ENCODE results near the gene STT3A. TPM values are rescaled to one million over a fixed set of nuclear protein-coding genes. Genes with fewer than 3 reads are reported as not detected.

STT3A gene
- total and polyA plus RNA-seq, 10 of the 15 experiments (the other 5 are each of a cell fraction or from before 2014, with no cell fraction given) = 74.4 to 202 (median 118) TPM

- TF ChIP-seq POLR2A (IDR thresholded peaks at IDR 0.05; ENCODE audit: low read depth, low read length) (no peak), HDAC6 (IDR thresholded peaks at IDR 0.05; ENCODE audit: unreplicated experiment) (no peak)
Observed at GRCh38 chr11:125609545-125609944, 16.9 kb downstream of the STT3A start (continued).

DNA sequence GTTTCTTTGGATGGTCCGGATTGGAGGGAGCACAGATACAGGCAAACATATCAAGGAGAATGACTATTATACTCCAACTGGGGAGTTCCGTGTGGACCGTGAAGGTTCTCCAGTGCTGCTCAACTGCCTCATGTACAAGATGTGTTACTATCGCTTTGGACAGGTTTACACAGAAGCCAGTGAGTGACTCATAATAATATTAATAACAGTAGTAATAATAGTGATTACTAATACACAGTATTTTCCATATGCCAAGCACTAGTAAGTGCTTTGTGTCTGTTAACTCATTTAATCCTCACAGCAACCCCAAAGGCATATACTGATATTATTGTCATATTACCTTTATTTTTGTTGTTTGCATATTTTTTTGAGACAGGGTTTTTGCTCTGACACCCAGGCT is 25.7 kb downstream of the STT3A start:
- RAD21 ChIA-PET (ENCODE audit: unreplicated experiment) = no interaction called here

More for the DNA sequence above, 25.7 kb downstream of the STT3A start:
- TF ChIP-seq PAX8 (IDR thresholded peaks at IDR 0.05) (no peak), MTA3 (IDR thresholded peaks at IDR 0.05; ENCODE audit: borderline replicate concordance, low read length) (no peak), CUX1 (IDR thresholded peaks at IDR 0.05; ENCODE audit: insufficient replicate concordance, low read depth, low read length) (no peak), BACH1 (IDR thresholded peaks at IDR 0.05; ENCODE audit: borderline replicate concordance) (no peak), DPF2 (IDR thresholded peaks at IDR 0.05) (no peak), BCL3 (IDR thresholded peaks at IDR 0.05; ENCODE audit: borderline replicate concordance, insufficient read depth, low read depth, low read length, poor library complexity, severe bottlenecking) (no peak)
- FAIRE-seq (no peak), DNase-seq (ENCODE audit: low read depth, low spot score) (no peak), ATAC-seq (no peak)
- POLR2A ChIA-PET = interaction anchor here (0.6 kb wide), 1 partner anchor 334 kb away, joined by 3 read pairs; no protein-coding TSS in a partner anchor
- H3K4me3 ChIP-seq = no peak overlapping the region
- BruUV-seq (replicated peaks) = no TSS peak
- no peaks in the 10 kb centered on the region for H3K9me3 ChIP-seq (replicated peaks; ENCODE audit: control insufficient read depth, insufficient read depth, low read length)
- no peaks in the 10 kb centered on the region for H3K27me3 ChIP-seq (replicated peaks in 1 of 2; ENCODE audit: control insufficient read depth in 2 of 2, insufficient read depth in 2 of 2, low read length in 1 of 2)
- H3K4me1 ChIP-seq (ENCODE audit: control insufficient read depth, insufficient read depth, low read length) = no peaks in the 10 kb centered on the region
- in situ Hi-C loops (cut with MboI) = no loop called here
- H3K79me2 ChIP-seq (ENCODE audit: control insufficient read depth, insufficient read depth, low read length) = no peaks in the 10 kb centered on the region
- no peak overlapping the region for H3K27ac ChIP-seq (ENCODE audit: control insufficient read depth, insufficient read depth)
- WGBS (ENCODE audit: insufficient coverage, insufficient replicate concordance, low lambda C conversion rate, missing lambda C conversion rate) = 98% methylated on average over 4 of the region's 4 CpGs
- H2AFZ ChIP-seq (ENCODE audit: control insufficient read depth, low read depth, low read length) = no peak overlapping the region
- no peak overlapping the region for H3K9ac ChIP-seq (ENCODE audit: control insufficient read depth, insufficient read depth, low read length)
- intact Hi-C loops (cut with micrococcal nuclease; ENCODE audit: unreplicated experiment) = no loop called here
- no peak overlapping the region for H3K4me2 ChIP-seq (ENCODE audit: control insufficient read depth, insufficient read depth)
- H3K36me3 ChIP-seq (ENCODE audit: control insufficient read depth in 2 of 2, insufficient read depth in 2 of 2, low read length in 1 of 2) = peaks cover 8 to 41% of the 10 kb centered on the region in 2 experiments
- SMC1A ChIA-PET (ENCODE audit: uncharacterized antibody, unreplicated experiment) = no interaction called here
- H4K20me1 ChIP-seq (ENCODE audit: control insufficient read depth, insufficient read depth) = no peaks in the 10 kb centered on the region
- CTCF ChIA-PET = interaction anchor here (0.6 kb wide), 1 partner anchor 15 kb away, joined by 4 read pairs; no protein-coding TSS in a partner anchor

All from GM12878 (cell line).